Measurements from ENCODE around the gene CHADL. TPM values are rescaled to one million over a fixed set of nuclear protein-coding genes. Genes with fewer than 3 reads are reported as not detected.
A peak's percentile ranks its signal among the peaks of the same experiment; 100 is the strongest.
"Not testable (repeated sequence)": the region's sequence is repeated elsewhere in the genome, so short reads cannot be mapped to it uniquely, and the experiment has no call there.

The CHADL gene
- total RNA-seq, 4 donors from 2014 or later: 9.5 to 18.8 (median 15.7) TPM

DNA sequence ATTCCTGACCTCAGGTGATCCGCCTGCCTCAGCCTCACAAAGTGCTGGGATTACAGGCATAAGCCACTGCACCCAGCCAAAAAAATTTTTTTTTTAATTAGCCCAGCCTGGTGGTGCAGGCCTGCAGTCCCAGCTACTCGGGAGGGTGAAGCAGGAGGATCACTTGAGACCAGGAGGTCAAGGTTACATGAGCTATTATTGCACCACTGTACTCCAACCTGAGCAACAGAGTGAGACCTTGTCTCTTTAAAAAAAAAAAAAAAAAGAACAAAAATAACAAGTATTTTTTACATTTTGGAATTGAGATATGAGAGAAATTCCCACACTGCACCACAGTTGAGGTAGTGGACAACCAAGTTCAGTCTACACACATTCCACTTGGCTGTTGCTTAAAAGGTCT lies 49.3 kb downstream of the CHADL start:
- Histone ChIP-seq H3K4me3 (no peak overlapping the region), H3K27ac (no peak overlapping the region), H3K4me1 (peaks cover under 1% of the 10 kb centered on the region), H3K36me3 (no peaks in the 10 kb centered on the region), H3K9me3 (no peaks in the 10 kb centered on the region), H3K27me3 (no peaks in the 10 kb centered on the region)
- TF ChIP-seq, protein P1, sequence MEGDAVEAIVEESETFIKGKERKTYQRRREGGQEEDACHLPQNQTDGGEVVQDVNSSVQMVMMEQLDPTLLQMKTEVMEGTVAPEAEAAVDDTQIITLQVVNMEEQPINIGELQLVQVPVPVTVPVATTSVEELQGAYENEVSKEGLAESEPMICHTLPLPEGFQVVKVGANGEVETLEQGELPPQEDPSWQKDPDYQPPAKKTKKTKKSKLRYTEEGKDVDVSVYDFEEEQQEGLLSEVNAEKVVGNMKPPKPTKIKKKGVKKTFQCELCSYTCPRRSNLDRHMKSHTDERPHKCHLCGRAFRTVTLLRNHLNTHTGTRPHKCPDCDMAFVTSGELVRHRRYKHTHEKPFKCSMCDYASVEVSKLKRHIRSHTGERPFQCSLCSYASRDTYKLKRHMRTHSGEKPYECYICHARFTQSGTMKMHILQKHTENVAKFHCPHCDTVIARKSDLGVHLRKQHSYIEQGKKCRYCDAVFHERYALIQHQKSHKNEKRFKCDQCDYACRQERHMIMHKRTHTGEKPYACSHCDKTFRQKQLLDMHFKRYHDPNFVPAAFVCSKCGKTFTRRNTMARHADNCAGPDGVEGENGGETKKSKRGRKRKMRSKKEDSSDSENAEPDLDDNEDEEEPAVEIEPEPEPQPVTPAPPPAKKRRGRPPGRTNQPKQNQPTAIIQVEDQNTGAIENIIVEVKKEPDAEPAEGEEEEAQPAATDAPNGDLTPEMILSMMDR (IDR thresholded peaks at IDR 0.05): no peak
- TF ChIP-seq POLR2A (IDR thresholded peaks at IDR 0.05): no peak
- no peak for TF ChIP-seq EP300 (IDR thresholded peaks at IDR 0.05)
- TF ChIP-seq POLR2AphosphoS5 (IDR thresholded peaks at IDR 0.05): no peak
- DNase-seq (ENCODE audit: low spot score in 2 of 2): no peak
- 90% methylated on average over 2 of the region's 2 CpGs for WGBS

- no peaks in the 10 kb centered on the region for H3K27me3 ChIP-seq
- TF ChIP-seq, protein P1 (IDR thresholded peaks at IDR 0.05): no peak
- no peak for DNase-seq (ENCODE audit: low spot score in 2 of 2)
- peaks cover 7% of the 10 kb centered on the region for H3K36me3 ChIP-seq
- H3K4me1 ChIP-seq: peaks cover 11% of the 10 kb centered on the region
- H3K27ac ChIP-seq: no peak overlapping the region
- H3K9me3 ChIP-seq: no peaks in the 10 kb centered on the region
- WGBS: 64% methylated on average over 3 of the region's 3 CpGs
- no peak overlapping the region for H3K4me3 ChIP-seq
Measured at GRCh38 chr22:41184679-41185078, 56.1 kb downstream of the CHADL start.

- no peak for TF ChIP-seq EP300 (IDR thresholded peaks at IDR 0.05)
- no peak for TF ChIP-seq POLR2AphosphoS5 (IDR thresholded peaks at IDR 0.05)
- TF ChIP-seq, protein P1 (IDR thresholded peaks at IDR 0.05): no peak
- no peak for TF ChIP-seq POLR2A (IDR thresholded peaks at IDR 0.05)
- DNase-seq (ENCODE audit: low spot score in 2 of 2): peak in 1 of 2 donors; percentile 57
- Histone ChIP-seq H3K4me3 (no peak overlapping the region), H3K36me3 (peaks cover 32% of the 10 kb centered on the region), H3K4me1 (peaks cover 11% of the 10 kb centered on the region), H3K9me3 (no peaks in the 10 kb centered on the region), H3K27ac (no peak overlapping the region), H3K27me3 (no peaks in the 10 kb centered on the region)
- 41% methylated on average over 14 of the region's 15 CpGs for WGBS
Measured at GRCh38 chr22:41181349-41182241, 59.1 kb downstream of the CHADL start.

- TF ChIP-seq POLR2A (IDR thresholded peaks at IDR 0.05): no peak
- TF ChIP-seq POLR2AphosphoS5 (IDR thresholded peaks at IDR 0.05): no peak
- TF ChIP-seq EP300 (IDR thresholded peaks at IDR 0.05): no peak
- TF ChIP-seq, protein P1 (IDR thresholded peaks at IDR 0.05): no peak
- Histone ChIP-seq H3K27me3 (no peaks in the 10 kb centered on the region), H3K27ac (no peak overlapping the region), H3K4me3 (no peak overlapping the region), H3K9me3 (no peaks in the 10 kb centered on the region), H3K36me3 (peaks cover 38% of the 10 kb centered on the region), H3K4me1 (peaks cover 11% of the 10 kb centered on the region)
- DNase-seq (ENCODE audit: low spot score in 2 of 2): no peak
- 92% methylated on average over 3 of the region's 3 CpGs for WGBS
Measured at GRCh38 chr22:41180926-41181325, 59.8 kb downstream of the CHADL start.

GRCh38 chr22:41180362-41180761 lies 60.4 kb downstream of the CHADL start:
- not testable (repeated sequence) for H3K27me3 ChIP-seq; H3K27ac ChIP-seq; DNase-seq (ENCODE audit: low spot score in 2 of 2); H3K4me3 ChIP-seq; H3K9me3 ChIP-seq
- Histone ChIP-seq H3K4me1 (peaks cover 11% of the 10 kb centered on the region), H3K36me3 (peaks cover 44% of the 10 kb centered on the region)
- WGBS: 93% methylated on average over 6 of the region's 6 CpGs

Other genes starting within 250 kb of the CHADL start
- gene EP300, start 148.3 kb downstream of the CHADL start, total RNA-seq: 100 to 1,000 TPM; 103 to 172 (median 126) TPM
- gene L3MBTL2, start 35.6 kb downstream of the CHADL start, total RNA-seq: 10 to 100 TPM; 13.2 to 36.5 (median 17.4) TPM
- gene RANGAP1, start 45.3 kb upstream of the CHADL start, total RNA-seq: 100 to 1,000 TPM; 112 to 120 (median 114) TPM
- gene ZC3H7B, start 60.6 kb upstream of the CHADL start, total RNA-seq: 10 to 100 TPM; 29.7 to 45.7 (median 41.0) TPM
- gene TEF, start 141.0 kb upstream of the CHADL start, total RNA-seq: 10 to 100 TPM; 36.1 to 87.4 (median 46.8) TPM
- 10 to 100 TPM; 39.7 to 62.1 (median 58.4) TPM for gene TOB2, start 205.9 kb upstream of the CHADL start, total RNA-seq
- 10 to 100 TPM; 26.7 to 47.1 (median 36.9) TPM for gene PHF5A, start 227.8 kb upstream of the CHADL start, total RNA-seq
- gene ACO2, start 228.2 kb upstream of the CHADL start, total RNA-seq: 10 to 100 TPM; 67.4 to 81.9 (median 75.9) TPM

Measured in suprapubic skin (tissue), 4 donors.